SK-N-SH (cell line): ENCODE data around the gene ARHGAP26. TPM values are rescaled to one million over a fixed set of nuclear protein-coding genes. Genes with fewer than 3 reads are reported as not detected.

ENCODE experiments used
- CTCF ChIA-PET: fragments of 300-600, 350-600 bp; formaldehyde crosslinking; extraction: SDS; loops from one replicate; lab custom pipeline; 2021; lab: Yijun Ruan, JAX
- POLR2A ChIA-PET: fragments of 350-600 bp; sonication (Branson Sonifier 250); formaldehyde crosslinking; extraction: SDS; loops from one replicate; lab custom pipeline; 2020; ENCODE audit warnings: antibody characterized with exemption, inconsistent platforms; lab: Yijun Ruan, JAX
- DNase-seq: peaks from one replicate; pipeline ENCODE4 v3.0.0; 2012
- H2AFZ ChIP-seq: fragments of 200-600 bp; sonication (generic); 2 replicates; pipeline ENCODE4 v1.8.1; 2016; ENCODE audit warnings: antibody characterized with exemption, mild to moderate bottlenecking, low read depth
- H3F3A ChIP-seq: fragments of 200-600 bp; sonication (generic); replicated peaks from 2 replicates; pipeline ENCODE3; 2016; ENCODE audit warnings: antibody characterized with exemption, mild to moderate bottlenecking; ENCODE audit not compliant: insufficient read depth
- H3K27ac ChIP-seq, 2 experiments: fragments of 200-500 bp in 1 of 2; fragments of 200-600 bp in 1 of 2; sonication (Bioruptor generic) in 1 of 2; sonication (generic), shearing (Covaris generic) in 1 of 2; 2 replicates each; pipeline versions ENCODE4 v1.5.1 to v1.6.1; 2014 to 2016; ENCODE audit warnings: low read depth in 2 of 2, inconsistent platforms in 1 of 2, low read length in 1 of 2, mild to moderate bottlenecking in 1 of 2, mixed read lengths in 1 of 2
- H3K27me3 ChIP-seq: fragments of 200-600 bp; sonication (generic), shearing (Covaris generic); 2 replicates; pipeline ENCODE4 v1.6.1; 2016; ENCODE audit warnings: mixed run types; ENCODE audit not compliant: insufficient read depth
- H3K36me3 ChIP-seq, 2 experiments: fragments of 200-500 bp in 1 of 2; fragments of 200-600 bp in 1 of 2; sonication (Bioruptor generic) in 1 of 2; sonication (generic) in 1 of 2; replicated peaks in 1 of 2; 2 replicates each; pipeline versions ENCODE3 to v1.5.1; 2014 to 2016; ENCODE audit warnings: low read length in 1 of 2, mild to moderate bottlenecking in 1 of 2; ENCODE audit not compliant: insufficient read depth in 2 of 2, control insufficient read depth in 1 of 2
- H3K4me1 ChIP-seq, 2 experiments: fragments of 200-500 bp in 1 of 2; fragments of 200-600 bp in 1 of 2; sonication (Bioruptor generic) in 1 of 2; sonication (generic), shearing (Covaris generic) in 1 of 2; 2 replicates each; pipeline versions ENCODE4 v1.5.1 to v1.6.1; 2014 to 2016; ENCODE audit warnings: low read depth in 1 of 2, low read length in 1 of 2, mixed run types in 1 of 2; ENCODE audit not compliant: insufficient read depth in 2 of 2, control insufficient read depth in 1 of 2
- H3K4me2 ChIP-seq: fragments of 200-600 bp; sonication (generic), shearing (Covaris generic); 2 replicates; pipeline ENCODE4 v1.6.1; 2017; ENCODE audit warnings: mixed run types
- H3K4me3 ChIP-seq, 2 experiments: fragments of 200-500 bp in 1 of 2; fragments of 200-600 bp in 1 of 2; sonication (Bioruptor generic) in 1 of 2; sonication (generic), shearing (Covaris generic) in 1 of 2; 2 replicates each; pipeline versions ENCODE4 v1.5.1 to v1.8.1; 2014 to 2016; ENCODE audit warnings: low read depth in 2 of 2, inconsistent platforms in 1 of 2, low read length in 1 of 2, mild to moderate bottlenecking in 1 of 2, mixed read lengths in 1 of 2, moderate library complexity in 1 of 2
- H3K79me2 ChIP-seq: fragments of 200-600 bp; sonication (generic); 2 replicates; pipeline ENCODE4 v1.8.1; 2017; ENCODE audit warnings: mild to moderate bottlenecking; ENCODE audit not compliant: insufficient read depth
- H3K9ac ChIP-seq: fragments of 200-600 bp; sonication (generic); 2 replicates; pipeline ENCODE4 v1.6.1; 2017; ENCODE audit warnings: mixed run types
- H3K9me2 ChIP-seq: fragments of 200-600 bp; sonication (generic); 2 replicates; pipeline ENCODE4 v1.6.1; 2017; ENCODE audit warnings: mixed run types
- H3K9me3 ChIP-seq: fragments of 200-600 bp; sonication (generic); 2 replicates; pipeline ENCODE4 v1.6.1; 2017; ENCODE audit warnings: mixed run types, mild to moderate bottlenecking, moderate library complexity
- H4K20me1 ChIP-seq: fragments of 200-600 bp; sonication (generic); 2 replicates; pipeline ENCODE4 v1.6.1; 2017; ENCODE audit warnings: mild to moderate bottlenecking, mixed run types; ENCODE audit not compliant: insufficient read depth
- ELF1 ChIP-seq: IDR thresholded peaks from 2 replicates; pipeline ENCODE4 v1.4.0; 2012
- FOXJ3 ChIP-seq: sonication (generic); formaldehyde crosslinking; IDR thresholded peaks from 2 replicates; pipeline ENCODE4 v1.5.1; 2020; ENCODE audit warnings: mild to moderate bottlenecking, missing genetic modification reagents
- GABPA ChIP-seq: IDR thresholded peaks from 2 replicates; pipeline ENCODE4 v1.4.0; 2012; ENCODE audit warnings: low read depth, mild to moderate bottlenecking
- GATA2 ChIP-seq: sonication (generic); formaldehyde crosslinking; IDR thresholded peaks from 2 replicates; pipeline ENCODE4 v1.5.0; 2020; ENCODE audit warnings: mild to moderate bottlenecking, missing genetic modification reagents
- MXI1 ChIP-seq: IDR thresholded peaks from 2 replicates; pipeline ENCODE4 v1.6.1; 2012; ENCODE audit warnings: mild to moderate bottlenecking, low read depth, low read length, improper control_type of control experiment
- NFIC ChIP-seq: IDR thresholded peaks from 2 replicates; pipeline ENCODE4 v1.4.0; 2012; ENCODE audit warnings: borderline replicate concordance
- NRF1 ChIP-seq: IDR thresholded peaks from 2 replicates; pipeline ENCODE4 v1.6.1; 2012; ENCODE audit warnings: low read depth, mild to moderate bottlenecking, low read length
- POLR2AphosphoS5 ChIP-seq: IDR thresholded peaks from 2 replicates; pipeline ENCODE4 v1.6.1; 2012; ENCODE audit warnings: low read depth, low read length
- RAD21 ChIP-seq: IDR thresholded peaks from 2 replicates; pipeline ENCODE4 v1.6.1; 2012; ENCODE audit warnings: mild to moderate bottlenecking, low read length
- TAF1 ChIP-seq: IDR thresholded peaks from 2 replicates; pipeline ENCODE4 v1.6.1; 2012; ENCODE audit warnings: low read depth, mild to moderate bottlenecking, low read length, moderate library complexity, borderline replicate concordance
- WGBS: methylation state at CpG from one replicate; pipeline ENCODE4 v1.1.6; 2017; ENCODE audit warnings: low lambda C conversion rate; 5-methylcytosine and 5-hydroxymethylcytosine counted together
- polyA plus RNA-seq, 3 experiments: library from polyadenylated mRNA; depleted of rRNA; stranded (reverse); fragments of >200 nt; gene quantifications; 2 replicates each; pipeline ENCODE4 v1.2.3, GENCODE V29; 2012
- TF ChIP-seq, protein P1 (sequence below): IDR thresholded peaks from 2 replicates; pipeline ENCODE4; 2012
- TF ChIP-seq, protein P2 (sequence below): fragments of 200-600 bp; sonication (generic); IDR thresholded peaks from 2 replicates; pipeline ENCODE4 v1.6.1; 2017; ENCODE audit warnings: antibody characterized with exemption, mild to moderate bottlenecking, moderate library complexity
- TF ChIP-seq, protein P3 (sequence below): IDR thresholded peaks from 2 replicates; pipeline ENCODE4 v1.4.0; 2012; ENCODE audit warnings: low read depth, borderline replicate concordance
- TF ChIP-seq, protein P4 (sequence below): IDR thresholded peaks from 2 replicates; pipeline ENCODE4 v1.6.1; 2012; ENCODE audit warnings: mild to moderate bottlenecking, low read depth, low read length, moderate library complexity

The ARHGAP26 gene
- polyA plus RNA-seq, 1 of the 3 experiments (the other 2 are of a cell fraction), result 6.1 TPM

DNA sequence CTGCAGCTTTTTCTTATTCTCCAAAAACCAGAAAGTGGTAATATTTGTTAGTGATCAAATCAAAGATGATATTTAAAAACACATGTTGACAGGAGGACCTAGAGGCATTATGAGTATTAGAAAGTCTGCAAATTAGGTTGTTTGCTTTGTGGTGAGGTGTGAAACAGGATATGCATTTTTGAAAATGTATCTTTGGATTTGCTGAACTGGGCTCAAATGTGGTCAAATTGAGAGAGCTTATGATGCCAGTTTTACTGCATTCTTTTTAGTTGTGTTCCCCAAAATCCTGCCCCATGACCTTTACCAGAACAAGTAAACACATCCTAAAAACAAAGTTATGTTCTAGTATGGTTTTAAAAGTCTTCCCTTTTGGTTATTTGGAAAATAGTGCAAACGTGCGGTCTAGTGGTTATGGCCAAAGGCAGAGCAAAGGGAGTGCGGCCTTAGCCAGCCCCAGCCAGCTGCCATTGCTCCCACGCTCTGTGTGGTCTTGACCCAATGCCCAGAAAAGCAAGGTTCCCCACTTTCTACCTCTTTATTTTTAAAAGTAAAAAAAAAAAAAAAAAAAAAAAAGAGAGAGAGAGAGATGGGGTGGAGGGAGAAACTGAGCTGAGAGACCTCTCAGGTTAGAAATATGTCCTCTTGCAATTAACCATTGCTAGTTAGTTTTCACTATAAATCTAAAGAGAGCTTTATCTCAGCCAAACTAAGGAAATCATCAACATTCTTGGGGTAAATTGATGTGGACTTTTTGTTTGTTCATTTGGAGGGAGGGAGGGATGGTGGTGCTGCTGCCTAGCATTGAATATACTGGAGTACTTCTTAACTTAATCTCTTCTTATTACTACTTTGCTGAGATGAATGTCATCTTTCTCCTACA lies 176.6 kb downstream of the ARHGAP26 start:
- H3K4me3 ChIP-seq, result no peak overlapping the region
- H3K27ac ChIP-seq, result no peak overlapping the region
- H3F3A ChIP-seq, result no peaks in the 10 kb centered on the region
- no peaks in the 10 kb centered on the region for H3K79me2 ChIP-seq
- no peak overlapping the region for H3K9ac ChIP-seq
- no peaks in the 10 kb centered on the region for H3K9me2 ChIP-seq
- ChIA-PET POLR2A (no interaction called here), CTCF (interaction anchor here (1.3 to 2.3 kb wide), 2 partner anchors 25 to 1021 kb away, joined by 3 to 6 read pairs; no protein-coding TSS in a partner anchor)
- H3K9me3 ChIP-seq, result no peaks in the 10 kb centered on the region
- TF ChIP-seq ELF1, result no peak
- TF ChIP-seq, protein P1, sequence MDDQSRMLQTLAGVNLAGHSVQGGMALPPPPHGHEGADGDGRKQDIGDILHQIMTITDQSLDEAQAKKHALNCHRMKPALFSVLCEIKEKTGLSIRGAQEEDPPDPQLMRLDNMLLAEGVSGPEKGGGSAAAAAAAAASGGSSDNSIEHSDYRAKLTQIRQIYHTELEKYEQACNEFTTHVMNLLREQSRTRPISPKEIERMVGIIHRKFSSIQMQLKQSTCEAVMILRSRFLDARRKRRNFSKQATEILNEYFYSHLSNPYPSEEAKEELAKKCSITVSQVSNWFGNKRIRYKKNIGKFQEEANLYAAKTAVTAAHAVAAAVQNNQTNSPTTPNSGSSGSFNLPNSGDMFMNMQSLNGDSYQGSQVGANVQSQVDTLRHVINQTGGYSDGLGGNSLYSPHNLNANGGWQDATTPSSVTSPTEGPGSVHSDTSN, result peak; percentile 30; the same call in 1 of the 2 replicates
- no peak for TF ChIP-seq GABPA
- H3K4me1 ChIP-seq, result no peaks in the 10 kb centered on the region; a peak in 2 of 4 replicates
- H3K4me2 ChIP-seq, result no peak overlapping the region
- no peaks in the 10 kb centered on the region for H3K27me3 ChIP-seq
- H3K36me3 ChIP-seq, result no peaks in the 10 kb centered on the region
- H4K20me1 ChIP-seq, result no peaks in the 10 kb centered on the region
- 99% methylated on average over 4 of the region's 4 CpGs for WGBS
- no peak overlapping the region for H2AFZ ChIP-seq
- DNase-seq, result no peak

DNA sequence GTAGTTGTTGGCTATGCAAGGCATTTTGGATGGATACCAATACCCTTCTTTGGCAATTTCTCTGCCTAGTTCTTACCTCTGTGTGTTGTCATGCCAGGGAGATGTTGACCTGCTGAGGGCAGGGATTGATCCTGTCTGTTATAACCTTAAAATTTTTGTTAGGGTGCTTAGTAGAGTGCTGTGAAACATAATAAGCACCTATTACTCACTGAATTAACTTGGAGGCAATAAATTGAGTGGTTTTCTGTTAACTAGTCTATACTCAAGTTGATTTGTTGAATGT lies 177.2 kb downstream of the ARHGAP26 start:
- DNase-seq, result no peak
- Histone ChIP-seq H3K9me2 (no peaks in the 10 kb centered on the region), H3K27me3 (no peaks in the 10 kb centered on the region), H3K9me3 (no peaks in the 10 kb centered on the region), H4K20me1 (no peaks in the 10 kb centered on the region), H3K36me3 (no peaks in the 10 kb centered on the region), H3K27ac (no peak overlapping the region), H3K79me2 (no peaks in the 10 kb centered on the region), H3F3A (no peaks in the 10 kb centered on the region), H3K9ac (no peak overlapping the region), H3K4me1 (no peaks in the 10 kb centered on the region; a peak in 2 of 4 replicates), H3K4me3 (no peak overlapping the region), H2AFZ (no peak overlapping the region), H3K4me2 (no peak overlapping the region)
- TF ChIP-seq MXI1 (no peak), TAF1 (no peak), POLR2AphosphoS5 (no peak), GATA2 (CRISPR knock-in tag) (no peak), RAD21 (no peak), NRF1 (no peak), NFIC (no peak), FOXJ3 (no peak)
- TF ChIP-seq, protein P2, sequence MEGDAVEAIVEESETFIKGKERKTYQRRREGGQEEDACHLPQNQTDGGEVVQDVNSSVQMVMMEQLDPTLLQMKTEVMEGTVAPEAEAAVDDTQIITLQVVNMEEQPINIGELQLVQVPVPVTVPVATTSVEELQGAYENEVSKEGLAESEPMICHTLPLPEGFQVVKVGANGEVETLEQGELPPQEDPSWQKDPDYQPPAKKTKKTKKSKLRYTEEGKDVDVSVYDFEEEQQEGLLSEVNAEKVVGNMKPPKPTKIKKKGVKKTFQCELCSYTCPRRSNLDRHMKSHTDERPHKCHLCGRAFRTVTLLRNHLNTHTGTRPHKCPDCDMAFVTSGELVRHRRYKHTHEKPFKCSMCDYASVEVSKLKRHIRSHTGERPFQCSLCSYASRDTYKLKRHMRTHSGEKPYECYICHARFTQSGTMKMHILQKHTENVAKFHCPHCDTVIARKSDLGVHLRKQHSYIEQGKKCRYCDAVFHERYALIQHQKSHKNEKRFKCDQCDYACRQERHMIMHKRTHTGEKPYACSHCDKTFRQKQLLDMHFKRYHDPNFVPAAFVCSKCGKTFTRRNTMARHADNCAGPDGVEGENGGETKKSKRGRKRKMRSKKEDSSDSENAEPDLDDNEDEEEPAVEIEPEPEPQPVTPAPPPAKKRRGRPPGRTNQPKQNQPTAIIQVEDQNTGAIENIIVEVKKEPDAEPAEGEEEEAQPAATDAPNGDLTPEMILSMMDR, result no peak
- TF ChIP-seq, protein P3, sequence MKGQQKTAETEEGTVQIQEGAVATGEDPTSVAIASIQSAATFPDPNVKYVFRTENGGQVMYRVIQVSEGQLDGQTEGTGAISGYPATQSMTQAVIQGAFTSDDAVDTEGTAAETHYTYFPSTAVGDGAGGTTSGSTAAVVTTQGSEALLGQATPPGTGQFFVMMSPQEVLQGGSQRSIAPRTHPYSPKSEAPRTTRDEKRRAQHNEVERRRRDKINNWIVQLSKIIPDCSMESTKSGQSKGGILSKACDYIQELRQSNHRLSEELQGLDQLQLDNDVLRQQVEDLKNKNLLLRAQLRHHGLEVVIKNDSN, result no peak
- TF ChIP-seq, protein P4, sequence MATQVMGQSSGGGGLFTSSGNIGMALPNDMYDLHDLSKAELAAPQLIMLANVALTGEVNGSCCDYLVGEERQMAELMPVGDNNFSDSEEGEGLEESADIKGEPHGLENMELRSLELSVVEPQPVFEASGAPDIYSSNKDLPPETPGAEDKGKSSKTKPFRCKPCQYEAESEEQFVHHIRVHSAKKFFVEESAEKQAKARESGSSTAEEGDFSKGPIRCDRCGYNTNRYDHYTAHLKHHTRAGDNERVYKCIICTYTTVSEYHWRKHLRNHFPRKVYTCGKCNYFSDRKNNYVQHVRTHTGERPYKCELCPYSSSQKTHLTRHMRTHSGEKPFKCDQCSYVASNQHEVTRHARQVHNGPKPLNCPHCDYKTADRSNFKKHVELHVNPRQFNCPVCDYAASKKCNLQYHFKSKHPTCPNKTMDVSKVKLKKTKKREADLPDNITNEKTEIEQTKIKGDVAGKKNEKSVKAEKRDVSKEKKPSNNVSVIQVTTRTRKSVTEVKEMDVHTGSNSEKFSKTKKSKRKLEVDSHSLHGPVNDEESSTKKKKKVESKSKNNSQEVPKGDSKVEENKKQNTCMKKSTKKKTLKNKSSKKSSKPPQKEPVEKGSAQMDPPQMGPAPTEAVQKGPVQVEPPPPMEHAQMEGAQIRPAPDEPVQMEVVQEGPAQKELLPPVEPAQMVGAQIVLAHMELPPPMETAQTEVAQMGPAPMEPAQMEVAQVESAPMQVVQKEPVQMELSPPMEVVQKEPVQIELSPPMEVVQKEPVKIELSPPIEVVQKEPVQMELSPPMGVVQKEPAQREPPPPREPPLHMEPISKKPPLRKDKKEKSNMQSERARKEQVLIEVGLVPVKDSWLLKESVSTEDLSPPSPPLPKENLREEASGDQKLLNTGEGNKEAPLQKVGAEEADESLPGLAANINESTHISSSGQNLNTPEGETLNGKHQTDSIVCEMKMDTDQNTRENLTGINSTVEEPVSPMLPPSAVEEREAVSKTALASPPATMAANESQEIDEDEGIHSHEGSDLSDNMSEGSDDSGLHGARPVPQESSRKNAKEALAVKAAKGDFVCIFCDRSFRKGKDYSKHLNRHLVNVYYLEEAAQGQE, result no peak
- POLR2A ChIA-PET, result no interaction called here
- CTCF ChIA-PET, result no interaction called here
